Activated CD8-positive, alpha-beta memory T cell treated with anti-CD3 and anti-CD28 coated beads, Interleukin-2, amount 50 U/mL, for 24 hours (primary cell): ENCODE results near the gene CHST11.

Experiments used
- DNase-seq: peaks from one replicate; pipeline ENCODE4 v3.0.0-alpha.2; 2020; ENCODE audit errors: extremely low read depth

Gene CHST11

DNA sequence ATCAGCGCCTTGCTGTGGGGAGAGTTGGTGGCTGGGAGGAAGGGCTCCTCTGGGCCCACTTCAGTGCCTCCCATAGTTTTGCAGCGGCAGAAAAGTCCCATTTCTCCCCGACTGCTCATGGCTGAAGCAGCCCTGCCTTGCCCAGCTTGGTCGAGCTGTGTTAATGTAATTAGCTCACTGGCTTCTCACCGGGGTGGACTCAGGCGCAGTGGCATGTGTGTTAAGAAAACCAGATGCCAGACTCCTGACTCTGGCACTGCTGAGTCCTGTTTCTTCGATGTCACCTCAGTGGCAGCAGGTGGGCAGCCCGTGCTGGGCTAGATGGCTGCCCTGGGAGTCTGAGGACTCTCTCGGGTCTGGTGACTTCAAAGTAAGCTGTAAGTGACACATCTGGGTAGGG lies 47.4 kb downstream of the CHST11 start:
- no peak for DNase-seq

DNA sequence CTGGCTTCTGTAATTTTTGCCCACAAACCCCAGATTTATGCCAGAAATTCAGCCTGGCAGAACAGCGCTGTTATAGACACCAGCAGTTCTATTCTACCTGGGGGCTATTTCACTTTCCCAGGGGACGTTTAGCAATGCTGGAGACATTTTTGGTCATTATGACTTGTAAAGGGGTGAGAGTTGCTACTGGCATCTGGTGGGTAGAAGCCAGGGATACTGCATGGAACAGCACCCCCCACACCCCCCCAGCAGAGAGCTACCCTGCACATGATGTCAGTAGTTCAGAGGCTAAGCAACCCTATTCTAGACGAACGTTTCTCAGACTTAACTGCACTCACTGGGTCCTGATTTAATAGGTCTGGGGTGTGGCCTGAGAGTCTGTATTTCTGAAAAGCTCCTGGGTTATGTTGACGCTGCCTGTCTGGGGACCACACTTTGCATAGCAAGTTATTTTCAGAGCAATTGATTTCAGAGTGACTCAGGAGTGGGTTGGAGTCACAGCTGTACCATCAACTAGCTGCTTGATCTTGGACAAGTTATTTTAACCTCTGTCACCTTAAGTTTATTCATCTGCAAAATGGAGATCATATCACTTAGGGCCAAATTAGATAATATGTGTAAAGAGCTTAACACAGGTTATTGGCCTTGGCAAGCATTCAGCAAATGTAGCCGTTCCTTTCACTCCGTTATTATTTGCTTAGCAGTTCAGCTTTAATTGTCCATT lies 48.5 kb downstream of the CHST11 start:
- no peak for DNase-seq

DNA sequence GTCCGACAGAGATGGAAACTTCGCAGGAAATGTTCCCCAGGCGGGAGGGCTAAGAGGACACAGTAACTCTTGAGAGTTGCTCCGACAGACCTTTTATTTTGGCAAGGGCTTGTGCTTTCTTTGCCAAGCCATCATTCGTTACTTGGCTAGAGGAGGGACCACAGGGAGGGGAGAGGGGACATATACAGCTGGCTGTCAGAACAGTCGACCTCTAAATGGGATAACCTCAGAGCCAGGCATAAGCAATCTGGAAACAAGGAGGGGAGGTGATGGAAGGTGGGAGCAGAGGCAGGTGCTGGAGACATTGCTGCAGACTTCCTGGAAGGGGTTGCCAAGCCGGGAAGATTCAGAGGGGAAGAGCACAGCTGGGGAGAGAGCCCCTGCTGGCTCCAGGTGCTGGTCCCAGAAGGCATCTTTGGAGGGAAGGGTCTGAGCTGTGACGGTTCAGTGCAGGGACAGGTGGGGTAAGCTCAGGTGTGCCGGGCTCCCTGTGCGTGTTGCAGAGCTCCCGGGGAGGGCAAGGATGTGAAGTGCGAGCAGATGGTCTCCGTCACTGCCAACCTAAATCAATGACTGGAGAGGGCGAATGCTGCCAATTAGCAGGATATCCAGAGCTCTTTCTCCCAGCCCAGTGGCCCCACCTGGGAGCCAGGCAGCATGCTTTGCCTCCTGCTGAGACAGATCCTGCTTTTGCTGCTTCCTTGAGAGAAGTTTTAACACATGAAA lies 50.1 kb downstream of the CHST11 start:
- no peak for DNase-seq

DNA sequence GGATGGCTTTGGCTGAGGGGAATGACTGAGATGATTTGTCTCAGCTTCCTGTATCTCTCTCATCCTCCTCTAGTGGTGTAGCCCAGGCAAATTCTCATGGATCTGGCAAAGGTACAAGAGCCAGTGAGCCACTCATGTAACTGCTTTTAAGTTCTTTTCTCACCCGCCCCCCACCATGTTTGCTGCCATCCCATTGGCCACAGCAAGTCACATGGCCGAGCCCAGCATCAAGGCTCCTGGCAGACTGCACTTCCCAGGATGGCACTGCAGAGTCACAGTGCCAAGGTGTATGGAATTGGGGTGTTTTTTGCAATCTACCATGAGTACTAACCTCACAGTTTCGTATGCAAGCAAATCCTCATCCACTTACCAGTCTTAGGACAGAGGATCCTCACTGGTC lies 50.9 kb downstream of the CHST11 start:
- DNase-seq, result no peak

DNA sequence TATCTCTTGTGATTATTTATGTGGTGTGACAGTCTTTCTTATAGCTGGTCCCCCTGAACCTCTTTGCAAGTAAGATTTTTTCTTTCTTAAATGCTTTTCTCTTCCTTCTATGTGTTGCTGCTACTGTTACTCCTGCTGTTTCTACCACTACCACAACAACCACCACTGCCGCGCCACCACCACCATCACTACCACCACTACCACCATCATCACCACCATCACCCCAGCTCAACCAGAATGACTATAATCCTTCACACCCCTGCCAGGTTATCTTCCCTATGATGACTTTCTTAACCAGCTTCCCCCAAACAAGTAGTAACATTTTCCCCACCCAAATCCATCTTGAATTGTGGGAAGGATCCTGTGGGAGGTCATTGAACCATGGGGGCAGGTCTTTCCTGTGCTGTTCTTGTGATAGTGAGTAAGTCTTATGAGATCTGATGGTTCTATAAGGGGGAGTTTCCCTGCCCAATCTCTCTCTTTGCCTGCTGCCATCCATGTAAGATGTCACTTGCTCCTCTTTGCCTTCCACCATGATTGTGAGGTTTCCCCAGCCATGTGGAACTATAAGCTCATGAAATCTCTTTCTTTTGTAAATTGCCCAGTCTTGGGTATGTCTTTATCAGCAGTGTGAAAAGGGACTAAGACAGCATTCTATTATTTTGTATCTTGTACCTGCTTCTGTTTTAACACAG lies 52.2 kb downstream of the CHST11 start:
- DNase-seq, result no peak

DNA sequence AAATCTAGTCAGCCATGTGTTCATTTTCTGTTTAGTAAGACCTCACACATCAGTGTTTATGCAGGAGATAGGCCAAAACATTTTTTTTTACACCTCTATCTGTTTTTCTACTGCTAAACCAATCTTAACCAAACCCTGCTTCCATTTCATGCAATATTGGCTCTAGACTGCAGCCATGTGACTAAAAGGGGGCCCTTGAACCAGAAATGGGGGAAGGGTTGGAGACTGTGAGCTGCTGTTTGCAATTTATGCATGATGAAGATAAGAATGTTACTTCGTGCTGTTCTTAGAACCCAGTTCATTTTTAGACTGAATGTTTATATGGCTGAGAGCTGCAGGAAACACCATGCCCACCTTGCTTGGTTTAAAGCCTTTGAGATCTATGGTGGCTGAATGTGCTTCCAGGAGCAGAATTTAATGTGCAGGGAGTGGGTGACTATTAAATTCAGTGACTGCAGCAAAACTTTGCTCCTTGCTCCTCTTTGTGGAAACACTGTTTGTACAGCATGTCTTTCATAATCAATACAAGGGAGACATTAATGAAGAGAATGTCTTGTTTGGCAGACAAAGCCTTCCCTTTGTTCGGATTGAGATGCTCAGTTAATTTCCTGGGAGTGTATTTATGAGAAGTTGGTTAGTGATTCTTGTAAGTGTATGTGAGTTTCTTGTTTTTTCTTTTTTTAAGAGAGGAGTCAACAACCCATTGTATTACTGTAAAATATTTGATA lies 53.6 kb downstream of the CHST11 start:
- no peak for DNase-seq

DNA sequence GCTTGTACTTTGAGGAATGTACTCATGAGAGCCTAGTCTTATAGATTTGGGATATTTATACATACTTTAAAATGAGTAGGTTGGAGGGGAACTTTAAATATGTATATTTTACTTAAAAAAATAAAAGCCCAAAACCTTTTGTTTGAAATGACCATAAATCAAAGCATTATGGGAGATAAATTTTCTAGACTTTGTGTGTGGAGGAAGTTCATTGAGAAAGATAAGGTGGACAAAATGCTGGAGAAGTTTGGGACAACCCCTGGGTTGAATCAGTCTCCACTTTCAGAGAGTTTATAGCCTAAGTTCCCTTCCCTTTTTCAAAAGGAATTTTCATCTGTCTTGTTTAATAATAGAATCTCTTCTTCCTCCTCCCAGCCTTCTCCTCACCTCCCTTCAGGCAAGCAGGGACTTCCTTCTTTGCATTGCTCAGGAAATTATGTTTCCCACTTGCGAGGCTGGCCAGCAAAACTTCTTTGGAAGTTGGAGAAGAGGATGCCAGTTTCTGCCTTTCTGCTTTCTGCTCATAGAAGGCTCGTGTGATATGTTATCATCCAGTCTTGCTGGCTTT lies 54.2 kb downstream of the CHST11 start:
- DNase-seq, result no peak

DNA sequence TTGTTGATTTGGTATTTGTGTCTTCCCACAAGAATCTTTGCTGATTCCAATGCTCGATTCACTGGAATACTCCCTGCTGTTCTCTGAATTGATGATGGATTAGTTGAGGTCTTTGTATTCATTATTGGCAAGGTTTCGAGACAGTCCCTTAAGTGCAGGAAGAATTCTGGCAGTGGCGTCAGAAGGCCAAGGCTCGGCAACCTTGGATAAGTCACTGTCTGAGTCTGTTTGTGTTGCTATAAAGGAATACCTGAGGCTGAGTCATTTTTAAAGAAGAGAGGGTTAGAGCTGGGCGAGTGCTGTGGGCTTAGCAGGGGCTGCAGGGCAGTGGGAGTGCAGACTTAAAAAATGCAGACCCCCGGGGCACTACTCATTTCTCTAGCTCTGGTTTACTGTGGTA lies 56.9 kb downstream of the CHST11 start:
- DNase-seq, result no peak

DNA sequence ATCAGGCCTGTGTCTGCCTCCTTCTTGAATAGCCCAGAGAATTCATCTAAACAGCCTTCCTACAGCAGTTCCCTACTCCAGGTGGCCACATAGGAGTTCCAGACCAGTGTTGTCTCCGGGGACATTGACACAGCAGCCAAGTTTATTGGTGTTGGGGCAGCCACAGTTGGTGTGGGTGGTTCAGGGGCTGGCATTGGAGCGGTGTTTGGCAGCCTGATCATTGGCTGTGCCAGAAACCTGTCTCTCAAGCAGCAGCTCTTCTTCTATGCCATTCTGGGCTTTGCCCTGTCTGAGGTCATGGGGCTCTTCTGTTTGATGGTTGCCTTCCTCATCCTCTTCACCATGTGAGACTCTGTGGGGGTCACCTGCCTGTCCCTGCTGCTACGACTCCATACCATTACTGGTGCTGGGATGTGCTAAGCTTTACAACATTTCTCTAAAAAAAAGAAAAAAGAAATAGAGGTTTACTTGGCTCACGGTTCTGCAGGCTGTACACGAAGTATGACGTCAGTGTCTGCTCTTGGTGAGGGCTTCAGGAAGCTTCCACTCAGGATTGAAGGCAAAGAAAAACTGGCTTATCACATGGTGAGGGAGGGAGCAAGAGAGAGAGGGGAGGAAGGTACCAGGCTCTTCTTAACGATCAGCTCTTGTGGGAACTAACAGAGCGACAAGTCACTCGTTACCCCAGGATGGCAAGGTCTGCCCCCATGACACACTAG lies 57.5 kb downstream of the CHST11 start:
- DNase-seq, result no peak

DNA sequence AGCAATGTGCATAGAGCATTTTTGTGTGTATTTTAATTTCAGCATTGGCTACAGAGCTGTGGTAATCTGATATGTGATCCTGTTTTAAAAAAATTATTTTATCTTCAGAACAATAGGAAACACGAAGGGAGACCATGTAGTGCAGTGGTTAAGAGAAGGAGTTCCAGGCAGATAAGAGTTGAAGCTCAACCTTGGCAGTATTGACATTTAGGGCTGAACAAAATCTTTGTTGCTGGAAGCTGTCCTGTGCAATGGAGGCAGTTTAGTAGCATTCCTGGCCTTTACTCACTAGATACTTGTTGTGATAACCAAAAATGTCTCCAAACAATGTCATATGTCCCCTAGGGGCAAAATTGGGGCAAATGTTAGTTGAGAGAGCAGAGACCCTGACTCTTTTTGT lies 59.2 kb downstream of the CHST11 start:
- no peak for DNase-seq

DNA sequence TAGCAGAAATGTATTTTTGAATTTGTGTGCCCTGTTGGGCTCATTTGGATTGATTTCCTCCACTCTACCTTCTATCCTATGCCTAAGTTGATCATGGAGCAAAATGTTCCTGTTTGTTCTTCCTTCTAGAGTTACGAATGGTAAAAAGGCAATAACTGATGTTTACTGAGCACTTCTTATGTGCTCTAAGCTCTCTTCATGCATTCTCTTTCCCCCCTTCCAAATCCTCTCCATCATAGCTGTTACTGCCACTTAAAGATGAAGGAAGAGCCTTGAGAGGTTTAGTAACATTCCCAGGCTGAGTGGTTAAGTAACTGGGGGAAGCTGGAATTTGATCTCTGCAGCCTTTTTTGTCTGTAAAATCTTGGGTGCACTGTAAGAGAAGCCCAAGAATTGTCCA lies 60.1 kb downstream of the CHST11 start:
- no peak for DNase-seq

DNA sequence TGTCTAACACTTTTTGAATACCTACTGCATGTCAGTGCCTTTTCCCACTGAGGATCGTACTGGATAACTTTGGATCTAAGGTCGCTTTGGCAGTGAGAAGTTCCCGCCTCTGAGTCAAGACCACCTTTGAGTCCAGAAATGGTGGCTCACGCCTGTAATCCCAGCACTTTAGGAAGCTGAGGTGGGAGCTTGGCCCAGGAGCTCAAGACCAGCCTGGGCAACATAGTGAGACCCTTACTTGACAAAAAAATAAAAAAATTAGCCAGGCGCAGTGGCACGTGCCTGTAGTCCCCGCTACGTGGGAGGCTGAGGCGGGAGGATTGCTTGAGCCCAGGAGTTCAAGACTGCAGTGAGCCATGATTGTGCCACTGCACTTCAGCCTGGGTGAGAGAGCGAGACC lies 61.1 kb downstream of the CHST11 start:
- no peak for DNase-seq

DNA sequence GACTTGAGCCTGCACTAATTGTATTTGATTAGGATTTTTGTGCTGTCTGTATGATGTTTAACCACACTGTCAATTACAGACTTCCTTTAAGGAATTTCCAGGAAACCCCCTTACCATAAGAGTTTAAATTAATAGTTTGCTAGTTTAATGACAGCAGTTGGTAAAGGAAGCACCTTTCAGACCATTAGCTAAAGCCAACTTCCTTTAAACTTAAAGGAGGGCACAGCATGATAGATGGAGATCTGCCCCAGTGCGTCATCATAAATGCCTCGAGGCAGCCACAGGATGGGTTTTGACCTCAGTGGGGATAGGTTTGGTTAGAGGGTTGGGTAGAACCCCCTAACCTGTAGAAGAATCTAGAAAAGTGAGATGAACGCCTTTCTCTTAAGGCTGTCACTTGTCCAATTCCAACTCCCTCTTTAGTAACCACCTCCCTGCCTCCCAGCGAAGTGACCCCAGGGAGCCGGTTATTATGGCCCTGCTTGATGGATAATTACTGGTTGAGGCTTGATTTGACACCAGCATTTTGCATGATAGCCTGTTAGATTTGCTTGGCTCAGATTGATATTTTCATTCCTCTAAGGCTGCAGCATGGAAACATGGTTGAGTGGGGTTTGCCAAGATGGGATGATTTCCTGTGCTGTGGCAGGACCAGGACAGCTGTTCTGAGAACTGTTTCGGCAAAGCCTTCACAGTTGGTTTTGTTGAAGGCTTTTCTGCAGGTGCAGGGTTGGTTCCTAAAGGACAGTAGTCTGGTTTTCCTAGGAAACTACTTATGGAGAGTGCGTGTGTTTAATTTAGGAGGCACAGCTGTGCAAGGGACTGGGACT lies 62.7 kb downstream of the CHST11 start:
- DNase-seq, result no peak

DNA sequence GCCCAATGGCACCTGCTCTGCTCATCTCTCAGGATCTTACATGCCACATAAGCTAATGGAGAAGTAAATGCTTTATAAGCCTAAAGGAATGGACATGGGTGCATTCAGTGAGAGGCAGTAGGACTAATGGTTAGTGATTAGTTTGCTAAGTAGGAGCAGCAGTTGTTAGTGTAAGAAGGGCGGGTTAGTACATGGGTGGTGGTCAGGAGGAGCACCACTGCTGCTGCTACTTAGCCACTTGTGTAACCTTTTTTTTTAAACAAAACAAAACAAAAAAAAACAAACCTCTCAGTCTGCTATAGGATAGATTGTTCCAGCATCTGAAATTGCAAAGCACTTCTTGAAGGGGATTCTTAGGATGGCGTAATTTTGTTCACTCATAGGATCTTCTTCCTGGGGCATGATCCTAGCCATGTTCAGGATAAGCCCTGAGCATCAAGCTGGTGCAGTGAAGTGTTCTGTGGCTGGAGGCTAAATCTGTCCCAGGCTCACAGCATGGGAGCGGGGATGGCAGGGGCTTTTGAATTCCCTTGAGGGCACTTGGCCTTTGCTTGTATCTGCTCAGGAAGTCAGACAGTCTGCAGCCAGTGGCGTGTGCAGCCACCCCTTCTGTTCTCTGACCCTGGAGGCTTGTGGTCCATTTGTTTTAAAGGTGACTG lies 63.6 kb downstream of the CHST11 start:
- DNase-seq, result no peak

DNA sequence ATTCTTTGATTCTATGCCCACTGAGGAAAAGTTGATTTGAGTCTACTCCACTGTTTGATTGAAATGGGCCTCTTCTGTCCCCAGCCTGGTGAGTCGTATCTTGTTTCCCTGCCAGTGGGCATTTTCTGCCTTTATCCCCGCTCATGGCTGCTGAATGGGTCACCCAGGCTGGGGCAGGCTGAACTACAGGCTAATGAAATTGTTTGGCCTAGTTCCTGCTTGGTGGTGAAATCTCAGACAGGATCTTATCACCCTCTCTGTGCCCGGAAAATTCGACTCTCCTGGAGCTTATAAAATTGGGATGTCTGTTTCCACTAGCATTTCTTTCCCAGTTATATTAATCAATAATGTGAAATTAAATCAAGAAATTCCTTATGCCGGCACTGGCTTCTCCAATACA lies 65.0 kb downstream of the CHST11 start:
- DNase-seq, result no peak

DNA sequence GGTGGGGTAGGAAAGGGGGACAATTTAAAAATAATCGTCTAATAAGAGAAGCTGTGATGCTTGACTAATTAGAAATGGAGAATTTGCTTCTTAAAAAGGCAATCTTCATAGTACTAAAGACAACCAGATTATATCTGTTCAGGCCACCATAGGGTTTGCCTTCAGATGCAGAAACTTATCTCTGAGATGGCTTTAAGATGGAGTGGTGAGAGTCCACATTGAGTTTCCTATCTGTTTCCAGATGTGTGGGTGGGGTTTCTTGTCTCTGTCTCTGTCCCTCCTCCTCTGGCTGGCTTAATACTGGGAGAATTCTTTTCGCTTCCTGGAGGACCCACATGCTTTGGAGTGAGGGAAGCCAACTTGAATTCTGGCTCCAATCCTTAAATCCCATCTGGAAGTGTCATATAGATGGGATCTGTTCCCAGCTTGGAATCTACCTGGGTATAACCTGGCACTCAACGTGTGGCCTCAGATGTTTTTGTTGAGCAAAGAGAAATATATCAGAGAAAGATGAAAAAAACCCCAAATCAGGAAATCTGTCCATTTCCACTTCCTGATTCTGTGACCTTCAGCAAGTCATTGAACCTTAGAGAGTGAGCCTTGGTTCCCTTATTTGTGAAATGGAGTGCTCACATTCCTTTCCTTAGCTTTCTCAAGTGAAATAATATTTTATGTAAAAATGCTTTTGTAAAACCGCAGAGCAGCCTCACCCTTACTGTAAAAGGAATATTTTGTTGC lies 66.4 kb downstream of the CHST11 start:
- no peak for DNase-seq

DNA sequence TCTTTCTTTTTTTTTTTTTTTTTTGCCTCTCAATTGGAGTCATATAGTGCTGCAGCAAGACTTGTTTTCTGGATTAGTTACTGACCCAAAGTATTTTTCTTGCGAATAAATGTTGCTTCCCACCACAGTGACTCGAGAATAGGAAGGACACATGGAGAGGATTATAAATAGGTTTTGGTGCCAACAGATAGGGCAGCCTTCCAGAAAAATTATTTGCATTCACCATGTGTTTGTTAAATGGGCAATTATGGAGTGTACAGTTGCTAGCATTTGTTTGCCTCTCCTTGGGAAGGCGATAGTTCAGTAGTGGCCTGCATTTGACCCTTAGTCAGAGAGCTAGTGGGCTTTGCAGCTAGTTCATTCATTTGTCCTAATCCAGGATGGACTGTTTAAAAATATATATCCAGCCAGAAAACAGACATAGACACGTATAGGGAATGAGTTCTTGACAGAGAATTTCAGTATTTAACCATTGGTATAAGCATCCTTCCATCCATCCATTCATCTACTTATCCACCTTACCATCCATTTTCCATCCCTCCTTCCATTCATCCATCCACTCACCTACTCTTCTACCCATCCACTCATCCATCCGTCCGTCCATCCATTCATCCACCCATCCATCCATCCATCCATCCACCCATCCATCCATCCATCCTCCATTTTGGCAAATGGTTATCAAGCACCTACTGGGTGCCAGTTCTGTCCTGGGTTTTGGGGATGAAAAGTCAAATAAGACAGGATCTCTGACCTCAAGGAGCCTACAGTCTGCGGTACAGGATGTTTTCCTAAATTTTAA lies 67.5 kb downstream of the CHST11 start:
- DNase-seq, result no peak

DNA sequence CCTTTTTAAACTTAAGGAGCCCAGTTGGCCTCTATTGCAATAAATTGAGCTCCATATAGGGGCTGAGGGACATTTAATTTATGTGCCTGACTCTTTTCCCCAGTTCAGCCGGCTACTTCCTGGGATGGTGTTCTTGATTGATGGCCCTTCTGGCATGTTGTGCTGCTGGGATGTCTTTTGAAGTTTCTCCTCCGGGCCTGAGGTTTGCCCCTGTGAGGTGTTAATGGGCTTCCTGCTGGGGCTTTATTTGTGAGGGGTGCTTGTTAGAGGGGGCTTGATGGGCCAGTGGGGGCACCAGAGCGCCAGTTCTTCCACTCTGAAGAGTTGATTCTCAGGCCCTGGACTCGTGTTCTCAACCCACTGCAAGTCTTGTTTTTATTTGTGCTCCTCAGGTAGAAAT lies 69.6 kb downstream of the CHST11 start:
- no peak for DNase-seq
